ENCODE results near the gene ATP10D. TPM values are rescaled to one million over a fixed set of nuclear protein-coding genes. Genes with fewer than 3 reads are reported as not detected.
A peak's percentile ranks its signal among the peaks of the same experiment; 100 is the strongest.

ATP10D gene
- total RNA-seq (2022) (16.2 and 16.9 TPM in 2 replicates), Bru-seq, nascent RNA (percentile 60 among the genes with signal in this experiment), BruChase-seq, experiment 1, labeled RNA remaining after a 6-hour chase (percentile 58 among the genes with signal in this experiment), BruChase-seq, experiment 2, labeled RNA remaining after a 2-hour chase (percentile 53 among the genes with signal in this experiment)
- long read RNA-seq, full-length matches to known transcripts: 15 of 30 reads
- long read RNA-seq, partial matches to known transcripts: 8 of 30 reads
- long read RNA-seq, other reads (novel, unspliced or antisense): 7 of 30 reads

GRCh38 chr4:47485047-47485692 is at the start of gene ATP10D:
Gene ATP10D, plus strand, starts transcription at chr4:47485275. Its CDS starts 27,266 bp downstream, at chr4:47512541.
- intact Hi-C loops (cut with micrococcal nuclease): loop anchor here (1.0 to 5.0 kb wide), 2 partner anchors 22 to 77 kb away; partner anchors contain the start of gene COMMD8
- no peaks in the 10 kb centered on the region for H3K27me3 Mint-ChIP-seq (ENCODE audit: insufficient read depth, unreplicated experiment)
- DNase-seq (ENCODE audit: unreplicated experiment): peak; percentile 90

GRCh38 chr4:47442980-47443379 is 42.1 kb upstream of the ATP10D start:
- H3K27me3 Mint-ChIP-seq (ENCODE audit: insufficient read depth, unreplicated experiment): no peaks in the 10 kb centered on the region
- H3K27ac Mint-ChIP-seq (ENCODE audit: low read depth, unreplicated experiment): no peak overlapping the region
- H3K36me3 Mint-ChIP-seq (ENCODE audit: insufficient read depth, unreplicated experiment): no peaks in the 10 kb centered on the region
- ChIA-PET CTCF (no interaction called here), POLR2A (no interaction called here)
- no peak overlapping the region for H3K4me3 Mint-ChIP-seq (ENCODE audit: unreplicated experiment)
- intact Hi-C loops (cut with micrococcal nuclease): no loop called here
- no peaks in the 10 kb centered on the region for H3K9me3 Mint-ChIP-seq (ENCODE audit: unreplicated experiment)
- BruUV-seq (replicated peaks): no TSS peak
- no peak for DNase-seq (ENCODE audit: unreplicated experiment)
- H3K4me1 Mint-ChIP-seq (ENCODE audit: insufficient read depth, unreplicated experiment): no peaks in the 10 kb centered on the region
- TF ChIP-seq CTCF (IDR thresholded peaks at IDR 0.05; ENCODE audit: unreplicated experiment): no peak

More at GRCh38 chr4:47485047-47485692, at the start of gene ATP10D:
- Mint-ChIP-seq H3K27ac (ENCODE audit: low read depth, unreplicated experiment) (peak within 1 kb of the TSS; percentile 99), H3K9me3 (ENCODE audit: unreplicated experiment) (no peaks in the 10 kb centered on the region), H3K4me1 (ENCODE audit: insufficient read depth, unreplicated experiment) (peaks cover 6% of the 10 kb centered on the region), H3K36me3 (ENCODE audit: insufficient read depth, unreplicated experiment) (no peaks in the 10 kb centered on the region), H3K4me3 (ENCODE audit: unreplicated experiment) (peak within 1 kb of the TSS; percentile 94)
- TF ChIP-seq CTCF (IDR thresholded peaks at IDR 0.05; ENCODE audit: unreplicated experiment): no peak
- CTCF ChIA-PET: interaction anchor here (0.6 to 3.8 kb wide), 9 partner anchors 9 to 1296 kb away, joined by 3 to 16 read pairs (median 4); partner anchors contain the start of gene COMMD8
- BruUV-seq (replicated peaks): no TSS peak
- POLR2A ChIA-PET: interaction anchor here (0.6 to 2.9 kb wide), 23 partner anchors 8 to 625 kb away, joined by 3 to 50 read pairs (median 5); partner anchors contain the start of gene COMMD8

- intact Hi-C loops (cut with micrococcal nuclease): no loop called here
- Mint-ChIP-seq H3K27me3 (ENCODE audit: insufficient read depth, unreplicated experiment) (no peaks in the 10 kb centered on the region), H3K36me3 (ENCODE audit: insufficient read depth, unreplicated experiment) (no peaks in the 10 kb centered on the region), H3K4me3 (ENCODE audit: unreplicated experiment) (no peak overlapping the region), H3K27ac (ENCODE audit: low read depth, unreplicated experiment) (no peak overlapping the region), H3K9me3 (ENCODE audit: unreplicated experiment) (no peaks in the 10 kb centered on the region), H3K4me1 (ENCODE audit: insufficient read depth, unreplicated experiment) (no peaks in the 10 kb centered on the region)
- BruUV-seq (replicated peaks): no TSS peak
- ChIA-PET CTCF (no interaction called here), POLR2A (no interaction called here)
- TF ChIP-seq CTCF (IDR thresholded peaks at IDR 0.05; ENCODE audit: unreplicated experiment): no peak
- no peak for DNase-seq (ENCODE audit: unreplicated experiment)
These were observed 41.0 kb upstream of the ATP10D start for GRCh38 chr4:47444031-47444430.

GRCh38 chr4:47451657-47452056 is 33.4 kb upstream of the ATP10D start:
- H3K4me1 Mint-ChIP-seq (ENCODE audit: insufficient read depth, unreplicated experiment): no peaks in the 10 kb centered on the region
- no peak overlapping the region for H3K4me3 Mint-ChIP-seq (ENCODE audit: unreplicated experiment)
- ChIA-PET CTCF (interaction anchor here (0.6 to 0.8 kb wide), 2 partner anchors 11 to 83 kb away, joined by 3 to 4 read pairs; partner anchors contain the start of gene COMMD8), POLR2A (no interaction called here)
- intact Hi-C loops (cut with micrococcal nuclease): no loop called here
- H3K27me3 Mint-ChIP-seq (ENCODE audit: insufficient read depth, unreplicated experiment): no peaks in the 10 kb centered on the region
- DNase-seq (ENCODE audit: unreplicated experiment): no peak
- no peak for TF ChIP-seq CTCF (IDR thresholded peaks at IDR 0.05; ENCODE audit: unreplicated experiment)
- BruUV-seq (replicated peaks): no TSS peak
- H3K36me3 Mint-ChIP-seq (ENCODE audit: insufficient read depth, unreplicated experiment): peaks cover 39% of the 10 kb centered on the region
- H3K27ac Mint-ChIP-seq (ENCODE audit: low read depth, unreplicated experiment): no peak overlapping the region
- no peaks in the 10 kb centered on the region for H3K9me3 Mint-ChIP-seq (ENCODE audit: unreplicated experiment)
